ENCODE data around the gene LRPPRC.

LRPPRC gene

GRCh38 chr2:43898134-43898837 is 97.5 kb downstream of the LRPPRC start:
- H3K4me3 ChIP-seq (ENCODE audit: low read depth, low read length): no peak overlapping the region
- TF ChIP-seq CTCF (IDR thresholded peaks at IDR 0.05; ENCODE audit: low read depth, low read length): no peak

DNA sequence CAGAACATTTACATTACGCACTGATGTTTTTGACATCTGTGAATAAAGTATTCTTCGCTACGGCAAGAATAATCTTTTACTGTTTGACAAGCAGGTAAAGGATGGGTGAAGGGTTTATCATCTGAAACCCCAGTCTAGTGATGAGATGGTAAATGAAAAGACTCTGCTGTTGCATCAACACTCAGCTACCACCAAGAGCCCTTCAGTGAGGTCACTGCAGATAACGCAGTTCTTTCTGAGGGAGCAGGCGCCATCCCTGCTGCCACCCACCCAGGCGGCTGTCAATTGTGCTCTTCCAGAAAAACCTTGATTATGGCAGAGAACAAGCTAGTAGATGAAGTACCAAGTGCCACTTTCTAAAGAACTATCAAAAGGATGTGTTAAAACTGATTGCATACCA is 98.3 kb downstream of the LRPPRC start:
- no peak overlapping the region for H3K4me3 ChIP-seq (ENCODE audit: low read depth, low read length)
- TF ChIP-seq CTCF (IDR thresholded peaks at IDR 0.05; ENCODE audit: low read depth, low read length): no peak

DNA sequence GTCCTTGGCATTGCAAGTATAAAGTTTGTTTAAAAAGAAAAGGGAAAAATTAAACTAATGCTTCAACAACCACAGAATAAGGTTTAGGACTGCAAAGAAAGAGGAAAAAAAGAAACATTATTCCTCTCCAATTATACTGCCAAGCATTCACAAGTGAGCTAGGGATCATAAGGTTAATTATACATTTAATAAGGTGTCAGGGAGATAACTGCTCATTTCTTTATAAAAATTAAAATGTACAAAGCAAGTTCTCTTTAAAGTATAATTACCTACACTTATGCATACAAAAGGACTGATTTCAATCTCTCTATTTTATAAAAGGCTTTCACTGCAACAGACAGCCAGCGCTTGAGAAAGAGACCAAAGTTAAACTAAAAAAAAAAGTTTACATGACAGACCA is 98.9 kb downstream of the LRPPRC start:
- no peak for TF ChIP-seq CTCF (IDR thresholded peaks at IDR 0.05; ENCODE audit: low read depth, low read length)
- no peak overlapping the region for H3K4me3 ChIP-seq (ENCODE audit: low read depth, low read length)

DNA sequence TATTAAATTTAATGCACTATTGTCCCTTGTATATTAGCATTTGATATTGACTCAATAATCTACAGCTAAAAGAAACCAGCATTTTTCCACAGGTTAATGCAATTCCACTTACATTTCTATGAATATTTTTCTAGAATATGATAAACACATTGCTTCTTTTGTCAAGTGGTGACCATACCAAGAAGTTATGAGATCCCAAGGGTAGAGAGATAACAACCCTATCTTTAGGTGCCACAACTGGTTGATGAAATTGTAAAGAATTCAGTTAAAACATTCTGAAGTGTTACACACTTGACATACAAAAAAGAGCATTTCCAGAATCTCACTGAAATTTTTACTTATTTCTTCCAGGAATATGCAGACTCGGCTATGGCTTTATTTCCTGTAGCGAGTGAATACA is 101.0 kb downstream of the LRPPRC start:
- TF ChIP-seq CTCF (IDR thresholded peaks at IDR 0.05; ENCODE audit: low read depth, low read length): no peak
- H3K4me3 ChIP-seq (ENCODE audit: low read depth, low read length): no peak overlapping the region

DNA sequence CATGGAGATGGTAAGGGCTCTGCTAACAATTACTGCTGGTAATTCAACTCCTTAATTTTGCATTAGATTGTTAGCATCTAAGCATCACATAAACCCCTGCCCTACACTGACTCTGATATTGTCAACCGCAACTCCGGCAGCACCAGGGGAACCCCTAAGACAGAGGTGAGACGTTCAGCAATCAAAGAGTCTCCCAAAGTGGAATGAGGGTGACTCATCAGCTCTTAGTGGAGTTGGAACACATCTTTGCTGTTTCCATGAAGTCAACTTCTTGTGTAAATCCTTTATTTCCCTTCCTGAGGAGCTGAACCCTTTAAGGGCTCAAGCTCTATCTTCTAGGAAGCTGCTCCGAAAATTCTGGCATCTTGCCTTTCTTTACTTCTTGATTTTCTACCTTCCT is 104.9 kb downstream of the LRPPRC start:
- no peak overlapping the region for H3K4me3 ChIP-seq (ENCODE audit: low read depth, low read length)
- TF ChIP-seq CTCF (IDR thresholded peaks at IDR 0.05; ENCODE audit: low read depth, low read length): no peak

DNA sequence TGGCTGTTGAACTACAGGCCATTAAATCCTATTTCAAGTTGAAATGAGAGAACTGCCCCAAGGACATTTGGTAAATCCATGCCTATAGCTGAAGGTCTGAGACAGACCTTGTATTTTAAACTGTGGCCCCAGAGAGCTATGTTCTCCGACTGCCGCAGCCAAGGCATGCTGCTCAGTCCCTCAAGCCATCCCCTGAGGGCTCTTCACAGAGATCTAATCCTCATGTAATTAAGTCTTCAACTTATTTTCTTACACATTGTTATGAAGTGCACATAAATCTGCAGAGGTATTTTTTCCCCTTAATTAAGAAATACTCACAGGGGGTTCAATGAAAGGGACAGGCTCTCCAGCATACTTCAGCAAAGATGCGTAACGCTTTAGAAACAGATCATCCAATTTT is 106.4 kb downstream of the LRPPRC start:
- no peak overlapping the region for H3K4me3 ChIP-seq (ENCODE audit: low read depth, low read length)
- TF ChIP-seq CTCF (IDR thresholded peaks at IDR 0.05; ENCODE audit: low read depth, low read length): no peak

DNA sequence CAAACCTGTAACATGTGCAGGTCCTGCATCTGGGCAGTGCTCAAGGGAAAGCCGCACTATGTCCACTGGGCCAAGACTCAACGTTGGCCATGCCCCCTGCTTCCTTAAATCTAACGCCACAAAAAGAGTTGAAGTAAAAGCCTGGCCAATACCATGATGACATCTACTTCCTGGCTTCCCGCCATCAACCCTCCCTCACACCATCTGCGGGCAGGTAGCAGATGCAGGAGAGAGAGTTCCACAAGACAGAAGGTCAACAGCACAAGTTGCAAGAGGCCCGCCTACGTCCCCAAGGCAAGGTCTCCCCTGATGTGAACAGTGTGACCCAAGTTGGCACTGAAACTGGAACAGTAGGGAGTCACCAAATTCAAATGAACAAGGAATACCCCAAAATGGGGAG is 108.6 kb downstream of the LRPPRC start:
- no peak for TF ChIP-seq CTCF (IDR thresholded peaks at IDR 0.05; ENCODE audit: low read depth, low read length)
- no peak overlapping the region for H3K4me3 ChIP-seq (ENCODE audit: low read depth, low read length)

Measured in WI38 (cell line).